WTC11 (cell line): ENCODE measurements around the gene DPYSL5. TPM values are rescaled to one million over a fixed set of nuclear protein-coding genes. Genes with fewer than 3 reads are reported as not detected.

Experiments used
- ATAC-seq: fragments of 200-7000 bp; cut with Tn5 transposase; 2 replicates; pipeline ENCODE4 v1.10.0; 2021; ENCODE audit warnings: mild to moderate bottlenecking, moderate library complexity
- CTCF ChIA-PET: fragments of 300-600 bp; sonication (Branson Sonifier 250); formaldehyde crosslinking; loops from one replicate; lab custom pipeline; 2021; ENCODE audit warnings: antibody characterized with exemption; lab: Charles Lee
- POLR2A ChIA-PET: fragments of 350-600 bp; sonication (Branson Sonifier 250); formaldehyde crosslinking; loops from one replicate; lab custom pipeline; 2021; ENCODE audit warnings: antibody characterized with exemption; lab: Charles Lee
- DNase-seq: peaks from one replicate; pipeline ENCODE4 v3.0.0; 2021; ENCODE audit warnings: low spot score
- H3K27ac Mint-ChIP-seq: 2 replicates; pipeline ENCODE4 v1.8.0; 2021; ENCODE audit warnings: mixed read lengths
- H3K27me3 Mint-ChIP-seq: 2 replicates; pipeline ENCODE4 v1.8.0; 2021; ENCODE audit warnings: low read depth, mild to moderate bottlenecking, moderate library complexity, mixed read lengths
- H3K36me3 Mint-ChIP-seq: 2 replicates; pipeline ENCODE4 v1.8.0; 2021; ENCODE audit warnings: mixed read lengths
- H3K4me1 Mint-ChIP-seq: 2 replicates; pipeline ENCODE4 v1.8.0; 2022; ENCODE audit warnings: mixed read lengths
- H3K4me3 Mint-ChIP-seq: 2 replicates; pipeline ENCODE4 v1.8.0; 2021; ENCODE audit warnings: mild to moderate bottlenecking, moderate library complexity, mixed read lengths
- H3K9me3 Mint-ChIP-seq: 2 replicates; pipeline ENCODE4 v1.8.0; 2021; ENCODE audit warnings: mixed read lengths
- ELF4 ChIP-seq: sonication (generic); formaldehyde crosslinking; IDR thresholded peaks from 2 replicates; pipeline ENCODE4 v1.8.1; 2022; ENCODE audit warnings: low read depth, mild to moderate bottlenecking, moderate library complexity, missing genetic modification reagents
- FOXP1 ChIP-seq: sonication (generic); formaldehyde crosslinking; IDR thresholded peaks from 2 replicates; pipeline ENCODE4 v1.8.0; 2022; ENCODE audit warnings: missing genetic modification reagents, mild to moderate bottlenecking, moderate library complexity, borderline replicate concordance
- NFATC4 ChIP-seq: fragments of 250-450 bp; sonication (Bioruptor Pico); IDR thresholded peaks from 2 replicates; pipeline ENCODE4 v1.9.0; 2021; ENCODE audit warnings: mild to moderate bottlenecking
- NFE2L1 ChIP-seq: sonication (generic); formaldehyde crosslinking; IDR thresholded peaks from 2 replicates; pipeline ENCODE4 v1.8.1; 2023; ENCODE audit warnings: missing genetic modification reagents
- NFYB ChIP-seq: sonication (generic); formaldehyde crosslinking; conservative IDR thresholded peaks from 2 replicates; pipeline ENCODE4 v1.8.0; 2022; ENCODE audit warnings: low read depth, missing genetic modification reagents
- NR1H2 ChIP-seq: sonication (generic); formaldehyde crosslinking; IDR thresholded peaks from 2 replicates; pipeline ENCODE4 v1.9.0; 2021; ENCODE audit warnings: mild to moderate bottlenecking, moderate library complexity, missing genetic modification reagents
- NR2C2 ChIP-seq: sonication (generic); formaldehyde crosslinking; IDR thresholded peaks from 2 replicates; pipeline ENCODE4 v1.8.0; 2022; ENCODE audit warnings: mild to moderate bottlenecking, missing genetic modification reagents
- OVOL2 ChIP-seq: fragments of 250-450 bp; sonication (Bioruptor Pico); IDR thresholded peaks from 2 replicates; pipeline ENCODE4 v1.9.0; 2021; ENCODE audit warnings: mild to moderate bottlenecking, borderline replicate concordance
- RORB ChIP-seq: fragments of 250-450 bp; sonication (Bioruptor Pico); IDR thresholded peaks from 2 replicates; pipeline ENCODE4 v1.9.0; 2021; ENCODE audit warnings: mild to moderate bottlenecking
- SMAD4 ChIP-seq: sonication (generic); formaldehyde crosslinking; IDR thresholded peaks from 2 replicates; pipeline ENCODE4 v1.8.0; 2022; ENCODE audit warnings: mild to moderate bottlenecking, missing genetic modification reagents
- SP1 ChIP-seq: sonication (generic); formaldehyde crosslinking; conservative IDR thresholded peaks from 2 replicates; pipeline ENCODE4 v1.8.1; 2022; ENCODE audit warnings: missing genetic modification reagents
- TCF7 ChIP-seq: sonication (generic); formaldehyde crosslinking; IDR thresholded peaks from 2 replicates; pipeline ENCODE4 v1.8.0; 2022; ENCODE audit warnings: mild to moderate bottlenecking, low read depth, missing genetic modification reagents, moderate library complexity
- TEAD1 ChIP-seq: sonication (generic); formaldehyde crosslinking; IDR thresholded peaks from 2 replicates; pipeline ENCODE4 v1.8.0; 2022; ENCODE audit warnings: mild to moderate bottlenecking, missing genetic modification reagents
- ZNF121 ChIP-seq: sonication (generic); formaldehyde crosslinking; IDR thresholded peaks from 2 replicates; pipeline ENCODE4 v1.8.0; 2023; ENCODE audit warnings: missing genetic modification reagents
- ZNF138 ChIP-seq: sonication (generic); formaldehyde crosslinking; conservative IDR thresholded peaks from 2 replicates; pipeline ENCODE4 v1.8.1; 2022; ENCODE audit warnings: mild to moderate bottlenecking, moderate library complexity, missing genetic modification reagents
- ZNF232 ChIP-seq: sonication (generic); formaldehyde crosslinking; IDR thresholded peaks from 2 replicates; pipeline ENCODE4 v1.8.0; 2022; ENCODE audit warnings: mild to moderate bottlenecking, missing genetic modification reagents
- ZNF263 ChIP-seq: sonication (generic); formaldehyde crosslinking; IDR thresholded peaks from 2 replicates; pipeline ENCODE4 v1.8.1; 2022; ENCODE audit warnings: low read depth, mild to moderate bottlenecking, moderate library complexity, missing genetic modification reagents
- ZNF416 ChIP-seq: fragments of 250-450 bp; sonication (Bioruptor Pico); IDR thresholded peaks from 2 replicates; pipeline ENCODE4 v1.9.0; 2021; ENCODE audit warnings: mild to moderate bottlenecking, inconsistent platforms
- total RNA-seq: library from RNA; stranded (reverse); gene quantifications from 3 replicates; pipeline ENCODE4 v1.2.3, GENCODE V29; 2021
- TF ChIP-seq, protein P1 (sequence below): sonication (generic); formaldehyde crosslinking; IDR thresholded peaks from 2 replicates; pipeline ENCODE4 v1.8.0; 2022; ENCODE audit warnings: mild to moderate bottlenecking, missing genetic modification reagents
- TF ChIP-seq, protein P2 (sequence below): sonication (generic); formaldehyde crosslinking; IDR thresholded peaks from 2 replicates; pipeline ENCODE4 v1.8.1; 2023; ENCODE audit warnings: mild to moderate bottlenecking, missing genetic modification reagents, moderate library complexity
- TF ChIP-seq, protein P3 (sequence below): sonication (generic); formaldehyde crosslinking; IDR thresholded peaks from 2 replicates; pipeline ENCODE4 v1.8.1; 2023; ENCODE audit warnings: mild to moderate bottlenecking, missing genetic modification reagents
- TF ChIP-seq, protein P4 (sequence below): sonication (generic); formaldehyde crosslinking; IDR thresholded peaks from 2 replicates; pipeline ENCODE4 v1.8.1; 2023; ENCODE audit warnings: mild to moderate bottlenecking, moderate library complexity, missing genetic modification reagents
- TF ChIP-seq, protein P5 (sequence below): sonication (generic); formaldehyde crosslinking; IDR thresholded peaks from 2 replicates; pipeline ENCODE4 v1.8.0; 2023; ENCODE audit warnings: missing genetic modification reagents
- TF ChIP-seq, protein P6 (sequence below): sonication (generic); formaldehyde crosslinking; IDR thresholded peaks from 2 replicates; pipeline ENCODE4 v1.8.1; 2022; ENCODE audit warnings: missing genetic modification reagents, borderline replicate concordance
- TF ChIP-seq, protein P7 (sequence below): sonication (generic); formaldehyde crosslinking; conservative IDR thresholded peaks from 2 replicates; pipeline ENCODE4 v1.8.1; 2023; ENCODE audit warnings: mild to moderate bottlenecking, low read depth, missing genetic modification reagents, moderate library complexity
- TF ChIP-seq, protein P8 (sequence below): sonication (generic); formaldehyde crosslinking; IDR thresholded peaks from 2 replicates; pipeline ENCODE4 v1.8.1; 2022; ENCODE audit warnings: mild to moderate bottlenecking, moderate library complexity, missing genetic modification reagents

DPYSL5 gene
- total RNA-seq, 1 experiment from 2014 or later, result 12.1 TPM

DNA sequence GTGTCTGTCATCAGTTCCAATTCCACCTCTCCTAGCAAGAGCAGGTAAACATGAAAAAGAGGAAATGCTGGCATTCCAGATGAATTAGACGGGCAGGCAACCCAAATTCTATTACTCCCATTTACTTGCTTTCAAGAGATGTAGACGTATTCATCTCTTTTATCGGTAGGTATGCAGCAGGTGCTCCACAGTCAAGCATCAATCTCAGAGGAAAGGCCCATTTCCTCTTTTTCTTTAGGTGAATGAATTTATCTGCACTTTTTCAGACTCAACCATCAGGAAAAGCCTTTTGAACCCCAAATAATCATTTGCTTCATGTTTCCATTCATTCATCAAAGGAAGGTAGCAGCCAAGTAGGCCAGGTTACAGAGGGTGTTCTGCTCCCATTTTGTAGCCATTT lies 27.9 kb downstream of the DPYSL5 start (continued):
- TF ChIP-seq, protein P1, sequence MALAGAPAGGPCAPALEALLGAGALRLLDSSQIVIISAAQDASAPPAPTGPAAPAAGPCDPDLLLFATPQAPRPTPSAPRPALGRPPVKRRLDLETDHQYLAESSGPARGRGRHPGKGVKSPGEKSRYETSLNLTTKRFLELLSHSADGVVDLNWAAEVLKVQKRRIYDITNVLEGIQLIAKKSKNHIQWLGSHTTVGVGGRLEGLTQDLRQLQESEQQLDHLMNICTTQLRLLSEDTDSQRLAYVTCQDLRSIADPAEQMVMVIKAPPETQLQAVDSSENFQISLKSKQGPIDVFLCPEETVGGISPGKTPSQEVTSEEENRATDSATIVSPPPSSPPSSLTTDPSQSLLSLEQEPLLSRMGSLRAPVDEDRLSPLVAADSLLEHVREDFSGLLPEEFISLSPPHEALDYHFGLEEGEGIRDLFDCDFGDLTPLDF (CRISPR knock-in tag), result no peak
- TF ChIP-seq NR1H2 (CRISPR knock-in tag), result no peak
- TF ChIP-seq, protein P2, sequence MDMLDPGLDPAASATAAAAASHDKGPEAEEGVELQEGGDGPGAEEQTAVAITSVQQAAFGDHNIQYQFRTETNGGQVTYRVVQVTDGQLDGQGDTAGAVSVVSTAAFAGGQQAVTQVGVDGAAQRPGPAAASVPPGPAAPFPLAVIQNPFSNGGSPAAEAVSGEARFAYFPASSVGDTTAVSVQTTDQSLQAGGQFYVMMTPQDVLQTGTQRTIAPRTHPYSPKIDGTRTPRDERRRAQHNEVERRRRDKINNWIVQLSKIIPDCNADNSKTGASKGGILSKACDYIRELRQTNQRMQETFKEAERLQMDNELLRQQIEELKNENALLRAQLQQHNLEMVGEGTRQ (CRISPR knock-in tag), result no peak
- TF ChIP-seq ZNF121, result no peak
- TF ChIP-seq, protein P3, sequence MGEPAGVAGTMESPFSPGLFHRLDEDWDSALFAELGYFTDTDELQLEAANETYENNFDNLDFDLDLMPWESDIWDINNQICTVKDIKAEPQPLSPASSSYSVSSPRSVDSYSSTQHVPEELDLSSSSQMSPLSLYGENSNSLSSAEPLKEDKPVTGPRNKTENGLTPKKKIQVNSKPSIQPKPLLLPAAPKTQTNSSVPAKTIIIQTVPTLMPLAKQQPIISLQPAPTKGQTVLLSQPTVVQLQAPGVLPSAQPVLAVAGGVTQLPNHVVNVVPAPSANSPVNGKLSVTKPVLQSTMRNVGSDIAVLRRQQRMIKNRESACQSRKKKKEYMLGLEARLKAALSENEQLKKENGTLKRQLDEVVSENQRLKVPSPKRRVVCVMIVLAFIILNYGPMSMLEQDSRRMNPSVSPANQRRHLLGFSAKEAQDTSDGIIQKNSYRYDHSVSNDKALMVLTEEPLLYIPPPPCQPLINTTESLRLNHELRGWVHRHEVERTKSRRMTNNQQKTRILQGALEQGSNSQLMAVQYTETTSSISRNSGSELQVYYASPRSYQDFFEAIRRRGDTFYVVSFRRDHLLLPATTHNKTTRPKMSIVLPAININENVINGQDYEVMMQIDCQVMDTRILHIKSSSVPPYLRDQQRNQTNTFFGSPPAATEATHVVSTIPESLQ, result no peak
- no peak for TF ChIP-seq TEAD1 (CRISPR knock-in tag)
- no peak for TF ChIP-seq NFYB (CRISPR knock-in tag)
- TF ChIP-seq TCF7 (CRISPR knock-in tag), result no peak
- TF ChIP-seq, protein P4, sequence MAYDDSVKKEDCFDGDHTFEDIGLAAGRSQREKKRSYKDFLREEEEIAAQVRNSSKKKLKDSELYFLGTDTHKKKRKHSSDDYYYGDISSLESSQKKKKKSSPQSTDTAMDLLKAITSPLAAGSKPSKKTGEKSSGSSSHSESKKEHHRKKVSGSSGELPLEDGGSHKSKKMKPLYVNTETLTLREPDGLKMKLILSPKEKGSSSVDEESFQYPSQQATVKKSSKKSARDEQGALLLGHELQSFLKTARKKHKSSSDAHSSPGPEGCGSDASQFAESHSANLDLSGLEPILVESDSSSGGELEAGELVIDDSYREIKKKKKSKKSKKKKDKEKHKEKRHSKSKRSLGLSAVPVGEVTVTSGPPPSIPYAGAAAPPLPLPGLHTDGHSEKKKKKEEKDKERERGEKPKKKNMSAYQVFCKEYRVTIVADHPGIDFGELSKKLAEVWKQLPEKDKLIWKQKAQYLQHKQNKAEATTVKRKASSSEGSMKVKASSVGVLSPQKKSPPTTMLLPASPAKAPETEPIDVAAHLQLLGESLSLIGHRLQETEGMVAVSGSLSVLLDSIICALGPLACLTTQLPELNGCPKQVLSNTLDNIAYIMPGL (CRISPR knock-in tag), result no peak
- TF ChIP-seq, protein P5, sequence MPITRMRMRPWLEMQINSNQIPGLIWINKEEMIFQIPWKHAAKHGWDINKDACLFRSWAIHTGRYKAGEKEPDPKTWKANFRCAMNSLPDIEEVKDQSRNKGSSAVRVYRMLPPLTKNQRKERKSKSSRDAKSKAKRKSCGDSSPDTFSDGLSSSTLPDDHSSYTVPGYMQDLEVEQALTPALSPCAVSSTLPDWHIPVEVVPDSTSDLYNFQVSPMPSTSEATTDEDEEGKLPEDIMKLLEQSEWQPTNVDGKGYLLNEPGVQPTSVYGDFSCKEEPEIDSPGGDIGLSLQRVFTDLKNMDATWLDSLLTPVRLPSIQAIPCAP, result no peak
- no peak for TF ChIP-seq ZNF263 (CRISPR knock-in tag)
- TF ChIP-seq SP1 (CRISPR knock-in tag), result no peak
- TF ChIP-seq, protein P6, sequence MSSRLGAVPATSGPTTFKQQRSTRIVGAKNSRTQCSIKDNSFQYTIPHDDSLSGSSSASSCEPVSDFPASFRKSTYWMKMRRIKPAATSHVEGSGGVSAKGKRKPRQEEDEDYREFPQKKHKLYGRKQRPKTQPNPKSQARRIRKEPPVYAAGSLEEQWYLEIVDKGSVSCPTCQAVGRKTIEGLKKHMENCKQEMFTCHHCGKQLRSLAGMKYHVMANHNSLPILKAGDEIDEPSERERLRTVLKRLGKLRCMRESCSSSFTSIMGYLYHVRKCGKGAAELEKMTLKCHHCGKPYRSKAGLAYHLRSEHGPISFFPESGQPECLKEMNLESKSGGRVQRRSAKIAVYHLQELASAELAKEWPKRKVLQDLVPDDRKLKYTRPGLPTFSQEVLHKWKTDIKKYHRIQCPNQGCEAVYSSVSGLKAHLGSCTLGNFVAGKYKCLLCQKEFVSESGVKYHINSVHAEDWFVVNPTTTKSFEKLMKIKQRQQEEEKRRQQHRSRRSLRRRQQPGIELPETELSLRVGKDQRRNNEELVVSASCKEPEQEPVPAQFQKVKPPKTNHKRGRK (CRISPR knock-in tag), result no peak
- TF ChIP-seq FOXP1 (CRISPR knock-in tag), result no peak

DNA sequence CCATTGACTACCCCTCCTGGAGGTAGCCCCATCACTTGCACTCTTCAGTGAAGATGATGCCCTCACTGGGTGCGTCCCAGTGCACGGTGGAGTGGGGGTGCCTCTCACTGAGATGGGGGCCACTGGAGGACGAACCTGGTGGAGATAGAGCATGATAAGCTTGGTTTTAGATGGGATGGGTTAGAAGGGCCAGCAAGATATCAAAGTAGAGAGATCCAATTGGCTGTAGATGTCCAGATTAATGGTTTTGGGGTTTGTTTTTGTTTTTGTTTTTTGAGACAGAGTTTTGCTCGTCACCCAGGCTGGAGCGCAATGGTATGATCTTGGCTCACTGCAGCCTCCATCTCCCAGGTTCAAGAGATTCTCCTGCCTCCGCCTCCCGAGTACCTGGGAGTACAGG lies 28.3 kb downstream of the DPYSL5 start:
- H3K27ac Mint-ChIP-seq, result no peak overlapping the region
- no peaks in the 10 kb centered on the region for H3K9me3 Mint-ChIP-seq
- DNase-seq, result no peak
- no peak for ATAC-seq
- ChIA-PET CTCF (no interaction called here), POLR2A (no interaction called here)
- H3K4me3 Mint-ChIP-seq, result no peak overlapping the region
- peaks cover 39% of the 10 kb centered on the region for H3K27me3 Mint-ChIP-seq
- no peaks in the 10 kb centered on the region for H3K36me3 Mint-ChIP-seq
- no peaks in the 10 kb centered on the region for H3K4me1 Mint-ChIP-seq
- TF ChIP-seq RORB (CRISPR knock-in tag) (no peak), OVOL2 (CRISPR knock-in tag) (no peak), NR2C2 (CRISPR knock-in tag) (no peak), ZNF138 (CRISPR knock-in tag) (no peak), ZNF232 (CRISPR knock-in tag) (no peak), FOXP1 (CRISPR knock-in tag) (no peak), ZNF416 (CRISPR knock-in tag) (no peak), NFATC4 (no peak), NFE2L1 (no peak), ELF4 (CRISPR knock-in tag) (no peak), SMAD4 (no peak)
- TF ChIP-seq, protein P2 (CRISPR knock-in tag), result no peak
- TF ChIP-seq, protein P7, sequence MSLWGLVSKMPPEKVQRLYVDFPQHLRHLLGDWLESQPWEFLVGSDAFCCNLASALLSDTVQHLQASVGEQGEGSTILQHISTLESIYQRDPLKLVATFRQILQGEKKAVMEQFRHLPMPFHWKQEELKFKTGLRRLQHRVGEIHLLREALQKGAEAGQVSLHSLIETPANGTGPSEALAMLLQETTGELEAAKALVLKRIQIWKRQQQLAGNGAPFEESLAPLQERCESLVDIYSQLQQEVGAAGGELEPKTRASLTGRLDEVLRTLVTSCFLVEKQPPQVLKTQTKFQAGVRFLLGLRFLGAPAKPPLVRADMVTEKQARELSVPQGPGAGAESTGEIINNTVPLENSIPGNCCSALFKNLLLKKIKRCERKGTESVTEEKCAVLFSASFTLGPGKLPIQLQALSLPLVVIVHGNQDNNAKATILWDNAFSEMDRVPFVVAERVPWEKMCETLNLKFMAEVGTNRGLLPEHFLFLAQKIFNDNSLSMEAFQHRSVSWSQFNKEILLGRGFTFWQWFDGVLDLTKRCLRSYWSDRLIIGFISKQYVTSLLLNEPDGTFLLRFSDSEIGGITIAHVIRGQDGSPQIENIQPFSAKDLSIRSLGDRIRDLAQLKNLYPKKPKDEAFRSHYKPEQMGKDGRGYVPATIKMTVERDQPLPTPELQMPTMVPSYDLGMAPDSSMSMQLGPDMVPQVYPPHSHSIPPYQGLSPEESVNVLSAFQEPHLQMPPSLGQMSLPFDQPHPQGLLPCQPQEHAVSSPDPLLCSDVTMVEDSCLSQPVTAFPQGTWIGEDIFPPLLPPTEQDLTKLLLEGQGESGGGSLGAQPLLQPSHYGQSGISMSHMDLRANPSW (CRISPR knock-in tag), result no peak
- TF ChIP-seq, protein P8, sequence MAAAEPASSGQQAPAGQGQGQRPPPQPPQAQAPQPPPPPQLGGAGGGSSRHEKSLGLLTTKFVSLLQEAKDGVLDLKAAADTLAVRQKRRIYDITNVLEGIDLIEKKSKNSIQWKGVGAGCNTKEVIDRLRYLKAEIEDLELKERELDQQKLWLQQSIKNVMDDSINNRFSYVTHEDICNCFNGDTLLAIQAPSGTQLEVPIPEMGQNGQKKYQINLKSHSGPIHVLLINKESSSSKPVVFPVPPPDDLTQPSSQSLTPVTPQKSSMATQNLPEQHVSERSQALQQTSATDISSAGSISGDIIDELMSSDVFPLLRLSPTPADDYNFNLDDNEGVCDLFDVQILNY (CRISPR knock-in tag), result no peak
